ENCODE measurements around the gene ATG2A.
A peak's percentile ranks its signal among the peaks of the same experiment; 100 is the strongest.

ATG2A gene

GRCh38 chr11:64882243-64882642, 34.8 kb downstream of the ATG2A start:
- no peak for DNase-seq

GRCh38 chr11:64881476-64881875, 35.5 kb downstream of the ATG2A start:
- DNase-seq = no peak

- DNase-seq = no peak
Observed at GRCh38 chr11:64880240-64881001, 36.6 kb downstream of the ATG2A start.

- DNase-seq = no peak
Observed at GRCh38 chr11:64879244-64879900, 37.6 kb downstream of the ATG2A start.

GRCh38 chr11:64878494-64879243, 38.3 kb downstream of the ATG2A start, which contains the start of gene EHD1:
Gene EHD1, minus strand, starts transcription at chr11:64878621. Its CDS starts 157 bp downstream, at chr11:64878464.
- peak; percentile 98 for DNase-seq

- no peak for DNase-seq
Observed at GRCh38 chr11:64878223-64878493, 38.9 kb downstream of the ATG2A start.

- no peak for DNase-seq
Observed at GRCh38 chr11:64877390-64878222, 39.4 kb downstream of the ATG2A start.

- DNase-seq = peak; percentile 79
Observed at GRCh38 chr11:64876835-64877341, 40.1 kb downstream of the ATG2A start.

GRCh38 chr11:64876229-64876750, 40.7 kb downstream of the ATG2A start:
- no peak for DNase-seq

GRCh38 chr11:64875369-64876228, 41.4 kb downstream of the ATG2A start:
- DNase-seq = no peak

GRCh38 chr11:64874308-64875240, 42.4 kb downstream of the ATG2A start:
- DNase-seq = no peak

GRCh38 chr11:64872790-64873488, 44.1 kb downstream of the ATG2A start:
- no peak for DNase-seq

GRCh38 chr11:64871492-64871891, 45.5 kb downstream of the ATG2A start:
- no peak for DNase-seq

GRCh38 chr11:64870893-64871466, 46.0 kb downstream of the ATG2A start:
- DNase-seq = no peak

GRCh38 chr11:64870176-64870892, 46.7 kb downstream of the ATG2A start:
- DNase-seq = no peak

- no peak for DNase-seq
Observed at GRCh38 chr11:64869571-64870175, 47.3 kb downstream of the ATG2A start.

- DNase-seq = no peak
Observed at GRCh38 chr11:64868904-64869570, 48.0 kb downstream of the ATG2A start.

Data from amniotic stem cell (primary cell).